T-helper 17 cell (primary cell): ENCODE measurements around the gene PRICKLE4. TPM values are rescaled to one million over a fixed set of nuclear protein-coding genes. Genes with fewer than 3 reads are reported as not detected.
A peak's percentile ranks its signal among the peaks of the same experiment; 100 is the strongest.
"Not testable (repeated sequence)": the region's sequence is repeated elsewhere in the genome, so short reads cannot be mapped to it uniquely, and the experiment has no call there.

Experiments used
- ATAC-seq: fragments of 150-1000 bp; cut with Tn5 transposase; 2 replicates; pipeline ENCODE4 v1.10.0; 2021; ENCODE audit warnings: mild to moderate bottlenecking, moderate library complexity
- DNase-seq, 3 donors: peaks; one replicate each; pipeline versions ENCODE4 v3.0.0 to v3.0.0-alpha.2; 2020 to 2021
- H3K9me3 ChIP-seq: one replicate; pipeline ENCODE4 v1.7.0; 2013; ENCODE audit warnings: low read length, mild to moderate bottlenecking; ENCODE audit not compliant: control insufficient read depth, poor library complexity, severe bottlenecking
- H3K27ac Mint-ChIP-seq: one replicate; pipeline ENCODE4 v1.8.0; 2022; ENCODE audit warnings: mild to moderate bottlenecking, moderate library complexity, mixed read lengths
- H3K27me3 Mint-ChIP-seq: one replicate; pipeline ENCODE4 v1.8.0; 2022; ENCODE audit warnings: mixed read lengths
- H3K36me3 Mint-ChIP-seq: one replicate; pipeline ENCODE4 v1.8.0; 2022; ENCODE audit warnings: low read depth, mixed read lengths
- H3K4me1 Mint-ChIP-seq: one replicate; pipeline ENCODE4 v1.8.0; 2022; ENCODE audit warnings: mild to moderate bottlenecking, mixed read lengths
- H3K4me3 Mint-ChIP-seq: one replicate; pipeline ENCODE4 v1.8.0; 2022; ENCODE audit warnings: mild to moderate bottlenecking, moderate library complexity, mixed read lengths
- total RNA-seq, 4 donors: library from RNA in 2 of 4; stranded (reverse) in 2 of 4; gene quantifications; one replicate each; pipeline ENCODE4 v1.2.3 and lab custom pipeline; 2022 to 2026

The PRICKLE4 gene
- total RNA-seq, 2 donors from 2014 or later, result not detected

- H3K9me3 ChIP-seq, result no peaks in the 10 kb centered on the region
- no peak for DNase-seq
- H3K4me1 Mint-ChIP-seq, result peaks cover under 1% of the 10 kb centered on the region
- no peaks in the 10 kb centered on the region for H3K36me3 Mint-ChIP-seq
- H3K27ac Mint-ChIP-seq, result no peak overlapping the region
- no peak overlapping the region for H3K4me3 Mint-ChIP-seq
- H3K27me3 Mint-ChIP-seq, result peaks cover 33% of the 10 kb centered on the region
- ATAC-seq, result no peak
These were observed 24.2 kb upstream of the PRICKLE4 start for GRCh38 chr6:41756354-41756753.

GRCh38 chr6:41757271-41757670, 23.3 kb upstream of the PRICKLE4 start:
- no peaks in the 10 kb centered on the region for H3K9me3 ChIP-seq
- H3K36me3 Mint-ChIP-seq, result no peaks in the 10 kb centered on the region
- peaks cover 4% of the 10 kb centered on the region for H3K4me1 Mint-ChIP-seq
- DNase-seq (no peak), ATAC-seq (no peak)
- H3K27ac Mint-ChIP-seq, result no peak overlapping the region
- H3K4me3 Mint-ChIP-seq, result no peak overlapping the region
- H3K27me3 Mint-ChIP-seq, result peaks cover 35% of the 10 kb centered on the region

- Mint-ChIP-seq H3K4me3 (no peak overlapping the region), H3K27ac (no peak overlapping the region), H3K36me3 (no peaks in the 10 kb centered on the region), H3K27me3 (peaks cover 34% of the 10 kb centered on the region), H3K4me1 (peaks cover 4% of the 10 kb centered on the region)
- ATAC-seq, result no peak
- H3K9me3 ChIP-seq, result no peaks in the 10 kb centered on the region
- no peak for DNase-seq
These were observed 22.5 kb upstream of the PRICKLE4 start for GRCh38 chr6:41757931-41758640.

GRCh38 chr6:41758641-41759035, 21.9 kb upstream of the PRICKLE4 start:
- H3K9me3 ChIP-seq, result no peaks in the 10 kb centered on the region
- Mint-ChIP-seq H3K36me3 (no peaks in the 10 kb centered on the region), H3K4me1 (peaks cover 4% of the 10 kb centered on the region), H3K4me3 (no peak overlapping the region), H3K27ac (no peak overlapping the region), H3K27me3 (peaks cover 28% of the 10 kb centered on the region)
- ATAC-seq (no peak), DNase-seq (no peak)

GRCh38 chr6:41759106-41759904, 21.3 kb upstream of the PRICKLE4 start:
- no peak overlapping the region for H3K4me3 Mint-ChIP-seq
- H3K4me1 Mint-ChIP-seq, result peaks cover 4% of the 10 kb centered on the region
- no peak for DNase-seq
- H3K27ac Mint-ChIP-seq, result no peak overlapping the region
- no peaks in the 10 kb centered on the region for H3K36me3 Mint-ChIP-seq
- peaks cover 22% of the 10 kb centered on the region for H3K27me3 Mint-ChIP-seq
- no peaks in the 10 kb centered on the region for H3K9me3 ChIP-seq
- no peak for ATAC-seq

GRCh38 chr6:41759905-41760579, 20.5 kb upstream of the PRICKLE4 start:
- no peaks in the 10 kb centered on the region for H3K9me3 ChIP-seq
- no peak overlapping the region for H3K4me3 Mint-ChIP-seq
- H3K36me3 Mint-ChIP-seq, result no peaks in the 10 kb centered on the region
- peaks cover 16% of the 10 kb centered on the region for H3K27me3 Mint-ChIP-seq
- DNase-seq (no peak), ATAC-seq (no peak)
- no peak overlapping the region for H3K27ac Mint-ChIP-seq
- peaks cover 4% of the 10 kb centered on the region for H3K4me1 Mint-ChIP-seq

- H3K4me3 Mint-ChIP-seq, result no peak overlapping the region
- no peaks in the 10 kb centered on the region for H3K9me3 ChIP-seq
- peaks cover 4% of the 10 kb centered on the region for H3K4me1 Mint-ChIP-seq
- H3K36me3 Mint-ChIP-seq, result no peaks in the 10 kb centered on the region
- no peak for DNase-seq
- H3K27me3 Mint-ChIP-seq, result peaks cover 6% of the 10 kb centered on the region
- ATAC-seq, result no peak
- no peak overlapping the region for H3K27ac Mint-ChIP-seq
These were observed 17.1 kb upstream of the PRICKLE4 start for GRCh38 chr6:41763470-41763869.

- H3K27ac Mint-ChIP-seq, H3K4me3 Mint-ChIP-seq, H3K27me3 Mint-ChIP-seq, H3K36me3 Mint-ChIP-seq, DNase-seq, H3K9me3 ChIP-seq, ATAC-seq, H3K4me1 Mint-ChIP-seq: not testable (repeated sequence)
These were observed 14.4 kb upstream of the PRICKLE4 start for GRCh38 chr6:41766043-41766664.

GRCh38 chr6:41767112-41767833, 13.3 kb upstream of the PRICKLE4 start:
- H3K27me3 Mint-ChIP-seq, result no peaks in the 10 kb centered on the region
- H3K9me3 ChIP-seq, result no peaks in the 10 kb centered on the region
- ATAC-seq (no peak), DNase-seq (no peak)
- H3K36me3 Mint-ChIP-seq, result peaks cover 2% of the 10 kb centered on the region
- no peaks in the 10 kb centered on the region for H3K4me1 Mint-ChIP-seq
- no peak overlapping the region for H3K27ac Mint-ChIP-seq
- H3K4me3 Mint-ChIP-seq, result no peak overlapping the region

GRCh38 chr6:41768545-41769308, 11.9 kb upstream of the PRICKLE4 start:
- DNase-seq (no peak), ATAC-seq (no peak)
- peak overlapping the region; percentile 29 for H3K27ac Mint-ChIP-seq
- no peaks in the 10 kb centered on the region for H3K27me3 Mint-ChIP-seq
- no peaks in the 10 kb centered on the region for H3K4me1 Mint-ChIP-seq
- no peak overlapping the region for H3K4me3 Mint-ChIP-seq
- H3K9me3 ChIP-seq, result no peaks in the 10 kb centered on the region
- H3K36me3 Mint-ChIP-seq, result peaks cover 2% of the 10 kb centered on the region

- H3K4me1 Mint-ChIP-seq, result no peaks in the 10 kb centered on the region
- no peak overlapping the region for H3K4me3 Mint-ChIP-seq
- H3K27me3 Mint-ChIP-seq, result no peaks in the 10 kb centered on the region
- no peak for ATAC-seq
- no peaks in the 10 kb centered on the region for H3K9me3 ChIP-seq
- no peak for DNase-seq
- H3K27ac Mint-ChIP-seq, result no peak overlapping the region
- peaks cover 4% of the 10 kb centered on the region for H3K36me3 Mint-ChIP-seq
These were observed 11.2 kb upstream of the PRICKLE4 start for GRCh38 chr6:41769376-41769775.

- H3K4me1 Mint-ChIP-seq, result no peaks in the 10 kb centered on the region
- DNase-seq (no peak), ATAC-seq (no peak)
- H3K4me3 Mint-ChIP-seq, result no peak overlapping the region
- no peaks in the 10 kb centered on the region for H3K27me3 Mint-ChIP-seq
- no peaks in the 10 kb centered on the region for H3K9me3 ChIP-seq
- no peak overlapping the region for H3K27ac Mint-ChIP-seq
- peaks cover 4% of the 10 kb centered on the region for H3K36me3 Mint-ChIP-seq
These were observed 10.1 kb upstream of the PRICKLE4 start for GRCh38 chr6:41770381-41771057.
